DND-41 (cell line): ENCODE results near the gene LSM14A.
"Not testable (repeated sequence)": the region's sequence is repeated elsewhere in the genome, so short reads cannot be mapped to it uniquely, and the experiment has no call there.

Experiments
- CTCF ChIP-seq: IDR thresholded peaks from 2 replicates; pipeline ENCODE4 v1.5.1; 2012; ENCODE audit warnings: borderline replicate concordance, low read length, moderate library complexity, mild to moderate bottlenecking; ENCODE audit not compliant: poor library complexity, severe bottlenecking; ENCODE audit errors: extremely low read depth
- EZH2 ChIP-seq: IDR thresholded peaks from 3 replicates; pipeline ENCODE4 v1.6.1; 2012; ENCODE audit warnings: borderline replicate concordance, low read depth, mild to moderate bottlenecking, moderate library complexity, low read length, inconsistent platforms; ENCODE audit not compliant: severe bottlenecking

- TF ChIP-seq CTCF, EZH2: not testable (repeated sequence)
These were observed 44.5 kb downstream of the LSM14A start for GRCh38 chr19:34216745-34217219.
